CD4-positive, alpha-beta T cell treated with Interferon alpha-2 for 1 hour (primary cell): ENCODE measurements around the gene FCMR.
"Not testable (repeated sequence)": the region's sequence is repeated elsewhere in the genome, so short reads cannot be mapped to it uniquely, and the experiment has no call there.

Experiments
- DNase-seq, 2 donors: peaks; one replicate each; pipeline ENCODE4 v3.0.0-alpha.2; 2020 to 2022

The FCMR gene

DNA sequence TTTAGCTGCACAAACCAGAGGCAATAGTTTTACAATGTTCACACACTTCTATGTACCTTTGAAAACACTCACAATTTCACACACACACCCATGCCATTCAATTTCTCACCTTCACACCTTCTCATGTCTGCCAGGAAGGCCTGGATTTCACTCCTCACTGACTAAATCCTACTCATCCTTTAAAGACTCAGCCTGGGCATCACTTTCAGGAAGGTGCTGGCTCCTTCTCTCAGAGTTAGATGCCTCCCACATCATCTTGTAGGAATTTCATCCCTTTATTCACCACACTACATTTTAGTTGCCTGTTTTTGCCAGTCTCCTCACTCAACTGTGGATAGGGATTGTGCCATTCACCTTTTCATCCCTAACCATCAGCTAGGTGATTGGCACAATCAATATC is 54.0 kb downstream of the FCMR start:
- no peak for DNase-seq

DNA sequence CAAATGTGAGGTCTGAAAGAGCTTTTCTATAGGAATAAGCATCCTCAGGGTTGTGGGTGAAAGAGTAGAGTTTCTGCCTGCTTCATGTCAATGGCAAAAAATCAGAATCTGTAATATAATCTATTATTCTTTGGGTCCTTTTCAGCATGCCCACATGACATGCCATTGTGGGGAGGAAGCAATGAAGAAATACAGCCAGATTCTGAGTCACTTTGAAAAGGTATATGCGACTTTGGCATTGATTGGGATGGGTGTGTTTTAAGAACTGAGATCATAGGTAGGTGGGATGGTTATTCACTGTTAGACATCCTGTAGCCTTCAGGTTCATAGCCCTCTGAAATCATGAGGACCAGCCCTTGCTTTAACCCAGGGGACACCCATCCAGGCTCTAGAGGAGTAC is 54.5 kb downstream of the FCMR start:
- DNase-seq = no peak

DNA sequence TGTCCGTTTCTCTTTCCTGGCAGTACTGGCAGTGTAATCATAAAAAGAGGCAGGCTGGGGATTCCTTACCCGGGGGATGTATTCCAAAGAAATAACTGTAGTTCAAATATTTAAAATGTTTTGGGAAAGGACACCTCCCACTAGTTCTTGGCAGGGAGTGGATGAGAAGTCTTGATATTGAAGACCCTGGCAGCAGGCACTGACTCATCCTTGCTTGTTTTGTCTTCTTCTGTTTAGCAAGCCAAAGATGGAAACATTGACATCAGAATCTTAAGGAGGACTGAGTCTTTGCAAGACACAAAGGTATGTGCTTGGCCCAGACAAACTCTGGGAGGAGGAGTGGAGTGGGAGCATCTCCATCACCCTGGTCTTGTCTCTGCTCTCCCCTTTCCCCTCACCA is 55.7 kb downstream of the FCMR start:
- DNase-seq = no peak

DNA sequence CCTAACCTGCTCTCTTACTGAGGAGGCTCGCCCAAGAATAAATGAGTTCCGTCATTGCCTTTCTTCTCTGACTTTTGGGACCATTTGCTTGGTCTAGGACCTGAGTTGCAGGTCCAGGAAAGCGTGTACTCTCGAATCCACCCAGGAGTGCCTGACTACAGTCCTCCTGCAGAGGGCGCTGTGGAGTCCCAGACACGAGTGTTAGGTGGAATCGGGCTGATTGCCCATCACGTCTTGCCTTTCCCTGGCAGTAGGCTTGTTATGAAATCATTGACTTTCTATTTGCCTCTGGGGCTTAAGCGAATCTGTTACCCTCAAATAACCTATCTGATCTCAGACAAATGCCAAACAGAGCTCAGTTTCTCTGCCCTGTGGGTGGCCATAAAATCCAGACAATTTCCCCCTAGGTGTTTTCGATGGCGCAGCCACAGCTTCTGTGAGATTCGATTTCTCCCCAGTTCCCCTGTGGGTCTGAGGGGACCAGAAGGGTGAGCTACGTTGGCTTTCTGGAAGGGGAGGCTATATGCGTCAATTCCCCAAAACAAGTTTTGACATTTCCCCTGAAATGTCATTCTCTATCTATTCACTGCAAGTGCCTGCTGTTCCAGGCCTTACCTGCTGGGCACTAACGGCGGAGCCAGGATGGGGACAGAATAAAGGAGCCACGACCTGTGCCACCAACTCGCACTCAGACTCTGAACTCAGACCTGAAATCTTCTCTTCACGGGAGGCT is 56.6 kb downstream of the FCMR start, which contains the start of gene IL20:
Gene IL20 (plus strand): TSS at position 685 of the 733 bp plus-strand sequence. CDS start 230 bp downstream, outside the sequence.
- DNase-seq = peak; percentile 76 to 84

- no peak for DNase-seq
Measured at GRCh38 chr1:206863266-206863665, 58.5 kb downstream of the FCMR start.

GRCh38 chr1:206860165-206860564 is 61.6 kb downstream of the FCMR start:
- no peak for DNase-seq

DNA sequence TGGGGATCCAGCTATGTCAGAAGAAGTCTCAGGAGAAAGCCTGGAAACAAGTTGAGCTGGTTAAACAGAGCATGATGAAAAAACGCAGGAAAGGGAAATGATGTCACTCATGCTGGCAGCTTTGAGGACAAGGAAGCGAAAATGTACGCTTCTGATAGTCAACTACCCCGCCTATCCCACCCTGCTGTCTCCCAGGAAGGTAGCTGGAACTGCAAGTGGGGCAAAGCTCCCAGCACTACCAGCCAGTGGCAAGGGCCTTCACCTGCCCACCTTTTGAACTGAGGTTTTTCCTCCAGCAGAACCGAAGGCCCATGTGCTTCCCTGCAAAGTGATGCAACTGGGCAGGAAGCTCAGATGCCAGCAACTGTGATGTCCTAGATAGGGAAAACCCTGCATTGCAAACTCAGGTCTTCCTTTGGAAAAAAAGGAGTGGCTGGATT is 62.6 kb downstream of the FCMR start:
- peak in 1 of 2 donors; percentile 14 for DNase-seq

DNA sequence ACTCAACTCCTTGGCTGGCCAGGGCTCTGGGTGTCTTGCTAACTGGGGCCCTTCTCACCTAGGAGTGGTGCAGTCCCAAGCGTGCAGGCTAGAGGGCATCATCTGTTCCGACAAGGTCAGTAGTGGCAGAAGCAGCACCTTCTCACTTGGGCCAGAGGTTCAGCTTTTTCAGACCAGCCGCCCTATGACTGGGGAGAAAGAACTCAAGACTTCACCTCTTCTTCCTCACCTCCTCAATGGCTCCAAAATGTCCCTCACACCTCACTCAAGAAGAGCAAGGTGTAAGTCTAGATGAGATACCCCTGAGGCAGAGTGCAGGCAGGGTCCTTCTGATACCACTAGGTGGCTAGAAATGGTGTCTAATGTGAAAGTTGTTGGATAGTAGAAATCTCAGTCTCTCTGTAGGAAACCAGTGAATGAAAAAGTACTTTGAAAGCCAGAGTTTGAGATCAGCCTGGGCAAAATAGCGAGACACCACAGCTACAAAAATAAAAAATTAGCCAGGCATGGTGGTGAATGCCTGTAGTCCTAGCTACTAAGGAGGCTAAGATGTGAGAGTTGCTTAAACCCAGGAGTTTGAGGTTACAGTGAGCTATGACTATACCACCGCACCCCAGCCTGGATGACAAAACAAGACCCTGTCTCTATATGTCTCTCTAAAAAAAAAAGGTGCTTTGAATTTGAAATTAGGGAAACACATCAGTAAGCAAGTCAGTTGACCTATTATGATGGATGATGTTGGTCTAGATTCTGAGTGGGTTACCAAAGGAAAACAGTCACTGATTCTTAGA is 64.9 kb downstream of the FCMR start:
- peak in 1 of 2 donors; percentile 28 for DNase-seq

DNA sequence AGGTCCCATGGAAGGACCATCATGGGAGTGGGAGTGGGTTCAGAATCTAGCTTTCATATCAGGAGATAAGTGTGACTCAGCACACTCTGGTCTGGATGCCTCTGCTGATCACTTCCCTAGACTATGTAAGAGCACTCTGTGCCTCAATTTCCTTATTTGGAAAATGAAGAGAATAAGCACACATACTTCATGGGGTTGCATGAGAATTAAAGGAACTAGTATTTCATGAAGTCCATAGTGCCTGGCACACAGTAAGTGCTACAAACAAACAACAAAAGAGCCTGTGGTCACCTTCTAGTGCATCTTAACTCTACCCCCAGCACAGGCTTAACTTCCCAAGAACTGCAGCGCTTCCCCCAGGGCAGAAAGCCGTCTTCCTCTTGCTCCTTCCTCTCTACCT is 65.9 kb downstream of the FCMR start:
- no peak for DNase-seq

GRCh38 chr1:206854401-206855129 is 67.2 kb downstream of the FCMR start:
- no peak for DNase-seq

DNA sequence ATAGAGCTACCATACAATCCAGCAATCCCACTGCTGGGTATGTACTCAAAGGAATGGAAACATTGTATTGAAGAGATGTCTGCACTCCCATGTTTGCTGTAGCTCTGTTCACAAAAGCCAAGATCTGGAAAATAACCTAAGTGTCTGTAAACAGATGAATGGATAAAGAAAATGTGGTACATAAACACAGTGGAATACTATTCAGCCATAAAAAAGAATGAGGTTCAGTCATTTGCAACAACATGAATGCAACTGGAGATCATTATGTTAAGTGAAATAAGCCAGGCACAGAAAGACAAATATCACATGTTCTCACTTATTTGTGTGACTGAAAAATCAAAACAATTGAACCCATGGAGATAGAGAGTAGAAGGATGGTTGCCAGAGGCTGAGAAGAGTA is 68.0 kb downstream of the FCMR start:
- not testable (repeated sequence) for DNase-seq
